Measurements from ENCODE around the gene PPFIBP1.

GRCh38 chr12:27614386-27614785 is 90.4 kb downstream of the PPFIBP1 start:
- TF ChIP-seq, protein P1, sequence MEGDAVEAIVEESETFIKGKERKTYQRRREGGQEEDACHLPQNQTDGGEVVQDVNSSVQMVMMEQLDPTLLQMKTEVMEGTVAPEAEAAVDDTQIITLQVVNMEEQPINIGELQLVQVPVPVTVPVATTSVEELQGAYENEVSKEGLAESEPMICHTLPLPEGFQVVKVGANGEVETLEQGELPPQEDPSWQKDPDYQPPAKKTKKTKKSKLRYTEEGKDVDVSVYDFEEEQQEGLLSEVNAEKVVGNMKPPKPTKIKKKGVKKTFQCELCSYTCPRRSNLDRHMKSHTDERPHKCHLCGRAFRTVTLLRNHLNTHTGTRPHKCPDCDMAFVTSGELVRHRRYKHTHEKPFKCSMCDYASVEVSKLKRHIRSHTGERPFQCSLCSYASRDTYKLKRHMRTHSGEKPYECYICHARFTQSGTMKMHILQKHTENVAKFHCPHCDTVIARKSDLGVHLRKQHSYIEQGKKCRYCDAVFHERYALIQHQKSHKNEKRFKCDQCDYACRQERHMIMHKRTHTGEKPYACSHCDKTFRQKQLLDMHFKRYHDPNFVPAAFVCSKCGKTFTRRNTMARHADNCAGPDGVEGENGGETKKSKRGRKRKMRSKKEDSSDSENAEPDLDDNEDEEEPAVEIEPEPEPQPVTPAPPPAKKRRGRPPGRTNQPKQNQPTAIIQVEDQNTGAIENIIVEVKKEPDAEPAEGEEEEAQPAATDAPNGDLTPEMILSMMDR (IDR thresholded peaks at IDR 0.05), result no peak
- no peak for TF ChIP-seq EP300 (IDR thresholded peaks at IDR 0.05; ENCODE audit: low read depth)
- TF ChIP-seq POLR2A (IDR thresholded peaks at IDR 0.05), result no peak
- no peak for TF ChIP-seq POLR2AphosphoS5 (IDR thresholded peaks at IDR 0.05)
